Measurements from ENCODE around the gene CAMKK2. TPM values are rescaled to one million over a fixed set of nuclear protein-coding genes. Genes with fewer than 3 reads are reported as not detected.

CAMKK2 gene
- total RNA-seq, 1 experiment from 2014 or later: 24.7 TPM

GRCh38 chr12:121260091-121260490 lies 36.4 kb downstream of the CAMKK2 start:
- Histone ChIP-seq H3K27ac (ENCODE audit: insufficient read length, low read depth, low read length) (no peak overlapping the region), H3K9ac (ENCODE audit: extremely low read depth, insufficient read length, low read length) (no peak overlapping the region), H4K91ac (ENCODE audit: insufficient read length, low read depth, low read length) (no peak overlapping the region), H4K8ac (replicated peaks; ENCODE audit: insufficient read length, low read depth, low read length) (no peak overlapping the region), H2AK5ac (ENCODE audit: insufficient read length, low read length) (no peak overlapping the region), H2BK12ac (ENCODE audit: insufficient read length, low read depth, low read length) (no peak overlapping the region), H3K4me2 (ENCODE audit: insufficient read depth, insufficient read length, low read length) (no peak overlapping the region), H3K4me1 (ENCODE audit: insufficient read depth, low read length) (no peaks in the 10 kb centered on the region), H3T11ph (ENCODE audit: low read length) (no peak overlapping the region), H3K23ac (ENCODE audit: insufficient read length, low read depth, low read length) (no peak overlapping the region), H3K79me2 (ENCODE audit: insufficient read depth, low read length) (no peaks in the 10 kb centered on the region), H2BK15ac (ENCODE audit: low read depth, low read length) (no peak overlapping the region), H4K5ac (ENCODE audit: insufficient read length, low read depth, low read length) (no peak overlapping the region), H4K20me1 (ENCODE audit: control insufficient read depth, insufficient read depth, insufficient read length) (no peaks in the 10 kb centered on the region), H3K4ac (ENCODE audit: low read depth, low read length) (no peak overlapping the region), H2BK20ac (ENCODE audit: low read depth, low read length, poor library complexity, severe bottlenecking) (no peak overlapping the region), H3K23me2 (ENCODE audit: insufficient read length, low read depth, low read length, poor library complexity, severe bottlenecking) (no peaks in the 10 kb centered on the region), H3K18ac (ENCODE audit: insufficient read length, low read depth, low read length) (no peak overlapping the region), H3K14ac (ENCODE audit: insufficient read depth, low read length) (no peak overlapping the region), H3K27me3 (ENCODE audit: insufficient read depth, low read length) (no peaks in the 10 kb centered on the region), H3K79me1 (ENCODE audit: insufficient read depth, low read depth, low read length, poor library complexity, severe bottlenecking) (no peaks in the 10 kb centered on the region), H2BK5ac (ENCODE audit: insufficient read length, low read length) (no peak overlapping the region), H2BK120ac (ENCODE audit: low read depth, low read length, poor library complexity, severe bottlenecking) (no peak overlapping the region), H3K56ac (ENCODE audit: insufficient read length, low read depth, low read length) (no peak overlapping the region), H3K9me3 (ENCODE audit: control insufficient read depth, low read depth, low read length) (no peaks in the 10 kb centered on the region), H2AFZ (ENCODE audit: low read length) (no peak overlapping the region)
- Mint-ChIP-seq H3K4me3 (no peak overlapping the region), H3K27ac (no peak overlapping the region), H3K27me3 (ENCODE audit: low read depth) (no peaks in the 10 kb centered on the region), H3K9me3 (no peaks in the 10 kb centered on the region), H3K36me3 (ENCODE audit: insufficient read depth in 1 of 3, low read depth in 3 of 3) (peaks cover 27 to 64% (median 50%) of the 10 kb centered on the region in 3 experiments), H3K4me1 (no peaks in the 10 kb centered on the region)
- no peak for DNase-seq
- TF ChIP-seq, protein P1, sequence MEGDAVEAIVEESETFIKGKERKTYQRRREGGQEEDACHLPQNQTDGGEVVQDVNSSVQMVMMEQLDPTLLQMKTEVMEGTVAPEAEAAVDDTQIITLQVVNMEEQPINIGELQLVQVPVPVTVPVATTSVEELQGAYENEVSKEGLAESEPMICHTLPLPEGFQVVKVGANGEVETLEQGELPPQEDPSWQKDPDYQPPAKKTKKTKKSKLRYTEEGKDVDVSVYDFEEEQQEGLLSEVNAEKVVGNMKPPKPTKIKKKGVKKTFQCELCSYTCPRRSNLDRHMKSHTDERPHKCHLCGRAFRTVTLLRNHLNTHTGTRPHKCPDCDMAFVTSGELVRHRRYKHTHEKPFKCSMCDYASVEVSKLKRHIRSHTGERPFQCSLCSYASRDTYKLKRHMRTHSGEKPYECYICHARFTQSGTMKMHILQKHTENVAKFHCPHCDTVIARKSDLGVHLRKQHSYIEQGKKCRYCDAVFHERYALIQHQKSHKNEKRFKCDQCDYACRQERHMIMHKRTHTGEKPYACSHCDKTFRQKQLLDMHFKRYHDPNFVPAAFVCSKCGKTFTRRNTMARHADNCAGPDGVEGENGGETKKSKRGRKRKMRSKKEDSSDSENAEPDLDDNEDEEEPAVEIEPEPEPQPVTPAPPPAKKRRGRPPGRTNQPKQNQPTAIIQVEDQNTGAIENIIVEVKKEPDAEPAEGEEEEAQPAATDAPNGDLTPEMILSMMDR (conservative IDR thresholded peaks at IDR 0.05): no peak
- no CpG with 5 or more reads among the region's 7 CpGs for WGBS (ENCODE audit: extremely low coverage, insufficient read length, low lambda C conversion rate)
